Measurements from ENCODE around the gene HYAL1. TPM values are rescaled to one million over a fixed set of nuclear protein-coding genes. Genes with fewer than 3 reads are reported as not detected.

The HYAL1 gene
- total RNA-seq, 1 donor from 2014 or later: 0.83 TPM

DNA sequence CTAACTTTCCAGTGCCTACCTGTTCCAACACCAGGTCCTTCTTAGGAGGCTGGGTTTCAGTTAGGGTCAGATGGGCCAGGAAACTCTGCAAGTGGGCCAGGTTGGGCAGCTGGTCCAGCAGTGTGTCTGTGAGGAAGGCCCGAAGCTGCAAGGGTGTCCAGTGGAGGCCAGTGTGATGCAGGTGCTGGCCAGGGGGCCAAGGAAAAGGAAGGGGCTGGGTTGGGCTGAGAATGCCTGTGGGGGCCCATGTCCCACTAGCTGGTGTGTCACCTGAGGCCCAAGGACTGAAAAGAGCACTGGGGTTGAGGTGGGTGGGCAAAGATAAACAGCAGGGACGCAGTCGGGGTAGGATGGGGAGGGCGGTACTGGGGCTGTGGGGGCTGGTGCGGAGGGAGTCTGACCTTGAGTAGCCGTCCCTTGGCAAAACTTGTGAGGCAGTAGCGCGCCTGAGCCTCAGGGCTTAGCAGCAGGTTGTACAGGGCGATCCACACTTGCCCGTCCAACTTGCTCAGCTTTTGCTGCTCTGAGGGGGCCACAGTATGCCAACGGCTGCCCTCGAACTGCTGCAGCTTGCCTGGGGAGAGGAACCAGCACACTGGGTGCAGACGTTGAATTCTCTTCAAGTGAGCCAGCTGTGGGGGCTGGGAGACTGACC, 38.7 kb upstream of the HYAL1 start:
- no peak overlapping the region for H3K27ac Mint-ChIP-seq (ENCODE audit: unreplicated experiment)
- no peaks in the 10 kb centered on the region for H3K9me3 Mint-ChIP-seq (ENCODE audit: unreplicated experiment)
- H3K36me3 Mint-ChIP-seq (ENCODE audit: unreplicated experiment): no peaks in the 10 kb centered on the region
- H3K4me1 Mint-ChIP-seq (ENCODE audit: unreplicated experiment): peaks cover 30% of the 10 kb centered on the region
- TF ChIP-seq, protein P1, sequence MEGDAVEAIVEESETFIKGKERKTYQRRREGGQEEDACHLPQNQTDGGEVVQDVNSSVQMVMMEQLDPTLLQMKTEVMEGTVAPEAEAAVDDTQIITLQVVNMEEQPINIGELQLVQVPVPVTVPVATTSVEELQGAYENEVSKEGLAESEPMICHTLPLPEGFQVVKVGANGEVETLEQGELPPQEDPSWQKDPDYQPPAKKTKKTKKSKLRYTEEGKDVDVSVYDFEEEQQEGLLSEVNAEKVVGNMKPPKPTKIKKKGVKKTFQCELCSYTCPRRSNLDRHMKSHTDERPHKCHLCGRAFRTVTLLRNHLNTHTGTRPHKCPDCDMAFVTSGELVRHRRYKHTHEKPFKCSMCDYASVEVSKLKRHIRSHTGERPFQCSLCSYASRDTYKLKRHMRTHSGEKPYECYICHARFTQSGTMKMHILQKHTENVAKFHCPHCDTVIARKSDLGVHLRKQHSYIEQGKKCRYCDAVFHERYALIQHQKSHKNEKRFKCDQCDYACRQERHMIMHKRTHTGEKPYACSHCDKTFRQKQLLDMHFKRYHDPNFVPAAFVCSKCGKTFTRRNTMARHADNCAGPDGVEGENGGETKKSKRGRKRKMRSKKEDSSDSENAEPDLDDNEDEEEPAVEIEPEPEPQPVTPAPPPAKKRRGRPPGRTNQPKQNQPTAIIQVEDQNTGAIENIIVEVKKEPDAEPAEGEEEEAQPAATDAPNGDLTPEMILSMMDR (IDR thresholded peaks at IDR 0.05): no peak
- H3K27me3 Mint-ChIP-seq (ENCODE audit: unreplicated experiment): no peaks in the 10 kb centered on the region
- DNase-seq (ENCODE audit: extremely low spot score, unreplicated experiment): no peak
- H3K4me3 Mint-ChIP-seq (ENCODE audit: unreplicated experiment): no peak overlapping the region

DNA sequence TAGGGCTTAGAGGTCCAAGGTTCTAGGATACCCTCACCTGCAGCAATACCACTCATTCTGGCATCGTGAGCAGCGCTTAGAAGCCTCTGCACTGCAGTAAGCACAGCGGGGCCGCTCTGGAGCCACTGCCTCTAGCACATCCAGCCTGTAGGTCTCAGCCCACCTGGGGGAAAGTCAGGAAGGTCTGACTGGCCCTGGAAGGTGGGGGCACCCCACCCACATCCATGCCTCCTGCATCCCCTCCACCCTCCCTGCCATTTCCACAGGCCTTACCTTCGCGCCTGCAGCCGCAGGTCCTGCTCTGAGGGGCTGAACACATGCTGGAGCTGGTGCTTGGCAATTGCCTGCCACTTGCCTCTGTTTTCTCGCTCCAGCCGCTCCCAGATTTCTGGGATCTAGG, 38.2 kb upstream of the HYAL1 start:
- Mint-ChIP-seq H3K4me1 (ENCODE audit: unreplicated experiment) (peaks cover 30% of the 10 kb centered on the region), H3K27ac (ENCODE audit: unreplicated experiment) (no peak overlapping the region), H3K27me3 (ENCODE audit: unreplicated experiment) (no peaks in the 10 kb centered on the region), H3K4me3 (ENCODE audit: unreplicated experiment) (no peak overlapping the region), H3K9me3 (ENCODE audit: unreplicated experiment) (no peaks in the 10 kb centered on the region), H3K36me3 (ENCODE audit: unreplicated experiment) (no peaks in the 10 kb centered on the region)
- TF ChIP-seq, protein P1 (IDR thresholded peaks at IDR 0.05): no peak
- no peak for DNase-seq (ENCODE audit: extremely low spot score, unreplicated experiment)

DNA sequence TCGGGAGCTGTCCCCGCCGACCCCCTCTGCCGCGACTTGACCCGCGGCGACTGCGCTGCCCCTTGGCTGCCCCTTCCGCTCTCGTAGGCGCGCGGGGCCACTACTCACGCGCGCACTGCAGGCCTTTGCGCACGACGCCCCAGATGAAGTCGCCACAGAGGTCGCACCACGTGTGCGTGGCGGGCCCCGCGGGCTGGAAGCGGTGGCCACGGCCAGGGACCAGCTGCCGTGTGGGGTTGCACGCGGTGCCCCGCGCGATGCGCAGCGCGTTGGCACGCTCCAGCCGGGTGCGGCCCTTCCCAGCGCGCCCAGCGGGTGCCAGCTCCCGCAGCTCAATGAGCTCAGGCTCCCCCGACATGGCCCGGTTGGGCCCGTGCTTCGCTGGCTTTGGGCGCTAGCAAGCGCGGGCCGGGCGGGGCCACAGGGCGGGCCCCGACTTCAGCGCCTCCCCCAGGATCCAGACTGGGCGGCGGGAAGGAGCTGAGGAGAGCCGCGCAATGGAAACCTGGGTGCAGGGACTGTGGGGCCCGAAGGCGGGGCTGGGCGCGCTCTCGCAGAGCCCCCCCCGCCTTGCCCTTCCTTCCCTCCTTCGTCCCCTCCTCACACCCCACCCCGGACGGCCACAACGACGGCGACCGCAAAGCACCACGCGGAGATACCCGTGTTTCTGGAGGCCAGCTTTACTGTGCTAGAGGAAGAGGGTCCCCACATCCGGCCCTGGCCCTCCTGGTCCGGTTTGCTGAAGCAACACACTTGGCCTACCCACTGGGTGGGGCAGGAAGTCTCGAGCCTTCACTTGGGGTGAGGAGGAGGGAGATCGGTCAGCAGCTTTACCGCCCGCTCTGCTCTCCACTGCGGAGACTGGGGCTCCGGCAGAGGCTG, 37.3 kb upstream of the HYAL1 start, which contains the start of gene RASSF1:
Gene RASSF1, minus strand, starts transcription at position 389 of the 882 bp plus-strand sequence. Its CDS starts 31 bp downstream, at position 358.
- H3K27me3 Mint-ChIP-seq (ENCODE audit: unreplicated experiment): no peaks in the 10 kb centered on the region
- H3K4me1 Mint-ChIP-seq (ENCODE audit: unreplicated experiment): peaks cover 35% of the 10 kb centered on the region
- no peaks in the 10 kb centered on the region for H3K9me3 Mint-ChIP-seq (ENCODE audit: unreplicated experiment)
- H3K4me3 Mint-ChIP-seq (ENCODE audit: unreplicated experiment): peak within 1 kb of the TSS; percentile 87
- peak within 1 kb of the TSS; percentile 73 for H3K27ac Mint-ChIP-seq (ENCODE audit: unreplicated experiment)
- no peaks in the 10 kb centered on the region for H3K36me3 Mint-ChIP-seq (ENCODE audit: unreplicated experiment)
- TF ChIP-seq, protein P1 (IDR thresholded peaks at IDR 0.05): no peak
- no peak for DNase-seq (ENCODE audit: extremely low spot score, unreplicated experiment)

DNA sequence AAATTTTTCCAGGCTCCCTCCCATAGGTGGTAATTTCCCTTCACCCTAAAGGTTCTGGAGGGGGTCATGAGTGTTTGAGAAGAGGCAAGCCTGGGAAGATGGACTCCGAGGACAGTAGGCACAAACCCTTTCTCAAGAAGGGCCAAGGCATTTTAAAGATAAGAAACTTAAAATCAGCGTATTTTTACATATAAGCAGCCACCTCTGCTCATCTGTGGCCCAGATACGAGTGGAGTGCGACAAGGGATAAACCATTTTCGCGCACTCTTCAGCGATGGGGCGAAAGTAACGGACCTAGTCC, 36.7 kb upstream of the HYAL1 start:
- DNase-seq (ENCODE audit: extremely low spot score, unreplicated experiment): no peak
- Mint-ChIP-seq H3K27me3 (ENCODE audit: unreplicated experiment) (no peaks in the 10 kb centered on the region), H3K27ac (ENCODE audit: unreplicated experiment) (no peak overlapping the region)

More for the DNA sequence above, 36.7 kb upstream of the HYAL1 start:
- no peaks in the 10 kb centered on the region for H3K36me3 Mint-ChIP-seq (ENCODE audit: unreplicated experiment)
- TF ChIP-seq, protein P1 (IDR thresholded peaks at IDR 0.05): no peak
- no peaks in the 10 kb centered on the region for H3K9me3 Mint-ChIP-seq (ENCODE audit: unreplicated experiment)
- H3K4me1 Mint-ChIP-seq (ENCODE audit: unreplicated experiment): peaks cover 41% of the 10 kb centered on the region
- H3K4me3 Mint-ChIP-seq (ENCODE audit: unreplicated experiment): peak overlapping the region; percentile 10

Data from osteocyte (in vitro differentiated cells).